Loucy (cell line): ENCODE data around the gene PPIA.

Source experiments
- H2AFZ ChIP-seq: fragments of 200-600 bp; sonication (generic); 2 replicates; pipeline ENCODE4 v1.6.0; 2016; ENCODE audit warnings: antibody characterized with exemption, mild to moderate bottlenecking, low read length, moderate library complexity
- H3F3A ChIP-seq: fragments of 200-600 bp; 2 replicates; pipeline ENCODE4 v1.6.0; 2016; ENCODE audit warnings: antibody characterized with exemption, low read depth, mild to moderate bottlenecking
- H3K27me3 ChIP-seq: fragments of 200-600 bp; sonication (generic); 2 replicates; pipeline ENCODE4 v1.6.1; 2014; ENCODE audit warnings: low read length, mild to moderate bottlenecking; ENCODE audit not compliant: insufficient read depth, poor library complexity, severe bottlenecking
- H3K36me3 ChIP-seq: fragments of 200-600 bp; sonication (generic); 2 replicates; pipeline ENCODE4 v1.6.1; 2016; ENCODE audit warnings: low read length; ENCODE audit not compliant: insufficient read depth
- H3K4me1 ChIP-seq: fragments of 200-600 bp; sonication (generic); 2 replicates; pipeline ENCODE4 v1.5.1; 2014; ENCODE audit warnings: low read length, mild to moderate bottlenecking; ENCODE audit not compliant: insufficient read depth, poor library complexity, severe bottlenecking
- H3K4me2 ChIP-seq: fragments of 200-600 bp; sonication (generic); 2 replicates; pipeline ENCODE4 v1.6.0; 2014; ENCODE audit warnings: antibody characterized with exemption, low read length, low read depth, mild to moderate bottlenecking; ENCODE audit not compliant: poor library complexity, severe bottlenecking
- H3K4me3 ChIP-seq: fragments of 200-600 bp; sonication (generic); 2 replicates; pipeline ENCODE4 v1.5.1; 2014; ENCODE audit warnings: low read length, mild to moderate bottlenecking, mixed read lengths; ENCODE audit not compliant: poor library complexity, severe bottlenecking
- H3K79me2 ChIP-seq: fragments of 200-600 bp; sonication (generic); 2 replicates; pipeline ENCODE4 v1.6.1; 2014; ENCODE audit warnings: low read length; ENCODE audit not compliant: insufficient read depth
- H3K9ac ChIP-seq: fragments of 200-600 bp; sonication (generic); 2 replicates; pipeline ENCODE4 v1.6.0; 2014; ENCODE audit warnings: mild to moderate bottlenecking, low read depth, low read length, moderate library complexity; ENCODE audit not compliant: poor library complexity, severe bottlenecking
- H3K9me2 ChIP-seq: fragments of 200-600 bp; sonication (generic); replicated peaks from 2 replicates; pipeline ENCODE4 v1.6.1; 2016; ENCODE audit warnings: low read depth, low read length, mixed read lengths
- H3K9me3 ChIP-seq: fragments of 200-600 bp; sonication (generic); 2 replicates; pipeline ENCODE4 v1.6.1; 2014; ENCODE audit warnings: mild to moderate bottlenecking, antibody characterized with exemption, low read length, low read depth; ENCODE audit not compliant: insufficient read depth
- H4K20me1 ChIP-seq: fragments of 200-600 bp; sonication (generic); 2 replicates; pipeline ENCODE4 v1.6.0; 2014; ENCODE audit warnings: antibody characterized with exemption, low read length, mild to moderate bottlenecking; ENCODE audit not compliant: insufficient read depth, poor library complexity, severe bottlenecking
- EZH2phosphoT487 ChIP-seq: fragments of 200-600 bp; IDR thresholded peaks from 2 replicates; pipeline ENCODE4 v1.6.1; 2018; ENCODE audit warnings: antibody characterized with exemption, mild to moderate bottlenecking, moderate library complexity, borderline replicate concordance
- TF ChIP-seq, protein P1 (sequence below): fragments of 200-600 bp; sonication (generic); conservative IDR thresholded peaks from 2 replicates; pipeline ENCODE4 v1.5.1; 2014; ENCODE audit warnings: mild to moderate bottlenecking, antibody characterized with exemption, low read length

Gene PPIA

DNA sequence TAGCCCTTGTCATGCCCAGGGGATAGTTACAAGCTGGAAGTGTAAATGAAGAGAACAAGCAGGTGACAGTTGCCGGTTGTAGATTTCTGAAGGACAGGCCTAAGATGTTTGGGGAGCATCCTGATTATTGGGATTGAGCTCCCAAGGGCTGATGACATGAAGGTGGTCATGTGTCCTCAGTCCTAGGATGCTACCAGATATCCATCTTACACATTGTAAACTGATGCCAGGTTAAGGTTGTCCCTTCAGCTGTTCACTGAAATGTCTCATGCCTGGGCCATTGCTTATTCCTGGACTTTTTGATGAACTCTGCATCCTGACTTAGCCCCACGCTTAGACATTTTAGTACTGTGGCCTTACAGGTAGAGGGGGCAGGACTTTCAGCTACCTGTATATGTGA, 46.5 kb upstream of the PPIA start:
- no peaks in the 10 kb centered on the region for H3K27me3 ChIP-seq
- peak overlapping the region; percentile 73 for H3K4me3 ChIP-seq
- H3K9me3 ChIP-seq: no peaks in the 10 kb centered on the region
- peak overlapping the region; percentile 74 for H3K9ac ChIP-seq
- no peak for TF ChIP-seq EZH2phosphoT487
- TF ChIP-seq, protein P1, sequence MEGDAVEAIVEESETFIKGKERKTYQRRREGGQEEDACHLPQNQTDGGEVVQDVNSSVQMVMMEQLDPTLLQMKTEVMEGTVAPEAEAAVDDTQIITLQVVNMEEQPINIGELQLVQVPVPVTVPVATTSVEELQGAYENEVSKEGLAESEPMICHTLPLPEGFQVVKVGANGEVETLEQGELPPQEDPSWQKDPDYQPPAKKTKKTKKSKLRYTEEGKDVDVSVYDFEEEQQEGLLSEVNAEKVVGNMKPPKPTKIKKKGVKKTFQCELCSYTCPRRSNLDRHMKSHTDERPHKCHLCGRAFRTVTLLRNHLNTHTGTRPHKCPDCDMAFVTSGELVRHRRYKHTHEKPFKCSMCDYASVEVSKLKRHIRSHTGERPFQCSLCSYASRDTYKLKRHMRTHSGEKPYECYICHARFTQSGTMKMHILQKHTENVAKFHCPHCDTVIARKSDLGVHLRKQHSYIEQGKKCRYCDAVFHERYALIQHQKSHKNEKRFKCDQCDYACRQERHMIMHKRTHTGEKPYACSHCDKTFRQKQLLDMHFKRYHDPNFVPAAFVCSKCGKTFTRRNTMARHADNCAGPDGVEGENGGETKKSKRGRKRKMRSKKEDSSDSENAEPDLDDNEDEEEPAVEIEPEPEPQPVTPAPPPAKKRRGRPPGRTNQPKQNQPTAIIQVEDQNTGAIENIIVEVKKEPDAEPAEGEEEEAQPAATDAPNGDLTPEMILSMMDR: no peak
- H3K4me1 ChIP-seq: peaks cover 31% of the 10 kb centered on the region
- H4K20me1 ChIP-seq: peaks cover 24% of the 10 kb centered on the region
- H2AFZ ChIP-seq: no peak overlapping the region
- no peaks in the 10 kb centered on the region for H3K36me3 ChIP-seq
- H3K79me2 ChIP-seq: peaks cover 60% of the 10 kb centered on the region
- no peaks in the 10 kb centered on the region for H3F3A ChIP-seq
- H3K9me2 ChIP-seq: no peaks in the 10 kb centered on the region
- peak overlapping the region; percentile 86 for H3K4me2 ChIP-seq

DNA sequence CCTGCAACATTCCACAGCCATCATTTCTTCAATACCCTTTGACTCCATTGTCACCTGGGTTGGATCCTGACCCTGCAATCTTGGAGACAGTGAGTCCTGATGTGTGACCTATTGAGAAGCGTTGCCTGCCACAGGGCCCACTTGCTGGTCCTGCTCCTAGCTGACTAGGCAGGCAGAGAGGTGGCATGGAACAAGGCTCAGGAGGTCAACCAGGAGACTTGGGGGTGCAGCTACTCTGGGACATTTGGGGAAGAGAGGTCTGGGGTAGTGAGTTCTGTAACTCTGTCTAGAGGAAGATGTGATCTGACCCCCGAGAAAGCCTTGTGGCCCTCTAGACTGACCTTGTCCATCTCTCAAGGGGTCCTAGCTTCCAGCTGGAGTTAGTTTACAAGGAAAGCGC, 46.1 kb upstream of the PPIA start:
- no peaks in the 10 kb centered on the region for H3K9me2 ChIP-seq
- H3K79me2 ChIP-seq: peaks cover 64% of the 10 kb centered on the region
- peak overlapping the region; percentile 73 for H3K4me3 ChIP-seq
- H4K20me1 ChIP-seq: peaks cover 24% of the 10 kb centered on the region
- TF ChIP-seq, protein P1: no peak
- H3K9ac ChIP-seq: peak overlapping the region; percentile 74
- H3K9me3 ChIP-seq: no peaks in the 10 kb centered on the region
- H3K4me2 ChIP-seq: peak overlapping the region; percentile 86
- no peaks in the 10 kb centered on the region for H3K36me3 ChIP-seq
- no peaks in the 10 kb centered on the region for H3F3A ChIP-seq
- H2AFZ ChIP-seq: no peak overlapping the region
- H3K4me1 ChIP-seq: peaks cover 31% of the 10 kb centered on the region
- no peaks in the 10 kb centered on the region for H3K27me3 ChIP-seq

GRCh38 chr7:44750921-44751571, 45.4 kb upstream of the PPIA start:
- peaks cover 69% of the 10 kb centered on the region for H3K79me2 ChIP-seq
- peak overlapping the region; percentile 86 for H3K4me2 ChIP-seq
- H3K27me3 ChIP-seq: no peaks in the 10 kb centered on the region
- H4K20me1 ChIP-seq: peaks cover 24% of the 10 kb centered on the region
- H3K4me3 ChIP-seq: peak overlapping the region; percentile 73
- H3K9ac ChIP-seq: peak overlapping the region; percentile 74
- H3K9me2 ChIP-seq: no peaks in the 10 kb centered on the region
- no peak for TF ChIP-seq EZH2phosphoT487
- TF ChIP-seq, protein P1: no peak
- no peaks in the 10 kb centered on the region for H3F3A ChIP-seq
- H2AFZ ChIP-seq: no peak overlapping the region
- no peaks in the 10 kb centered on the region for H3K36me3 ChIP-seq
- H3K9me3 ChIP-seq: no peaks in the 10 kb centered on the region
- H3K4me1 ChIP-seq: peaks cover 36% of the 10 kb centered on the region
